Activated T-cell treated with anti-CD3 and anti-CD28 coated beads for 24 hours (primary cell): ENCODE measurements around the gene GLT8D1.
"Not testable (repeated sequence)": the region's sequence is repeated elsewhere in the genome, so short reads cannot be mapped to it uniquely, and the experiment has no call there.

Experiments used
- DNase-seq: peaks from one replicate; pipeline ENCODE4 v3.0.0-alpha.2; 2020; ENCODE audit warnings: low read depth

The GLT8D1 gene, protein sequence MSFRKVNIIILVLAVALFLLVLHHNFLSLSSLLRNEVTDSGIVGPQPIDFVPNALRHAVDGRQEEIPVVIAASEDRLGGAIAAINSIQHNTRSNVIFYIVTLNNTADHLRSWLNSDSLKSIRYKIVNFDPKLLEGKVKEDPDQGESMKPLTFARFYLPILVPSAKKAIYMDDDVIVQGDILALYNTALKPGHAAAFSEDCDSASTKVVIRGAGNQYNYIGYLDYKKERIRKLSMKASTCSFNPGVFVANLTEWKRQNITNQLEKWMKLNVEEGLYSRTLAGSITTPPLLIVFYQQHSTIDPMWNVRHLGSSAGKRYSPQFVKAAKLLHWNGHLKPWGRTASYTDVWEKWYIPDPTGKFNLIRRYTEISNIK

DNA sequence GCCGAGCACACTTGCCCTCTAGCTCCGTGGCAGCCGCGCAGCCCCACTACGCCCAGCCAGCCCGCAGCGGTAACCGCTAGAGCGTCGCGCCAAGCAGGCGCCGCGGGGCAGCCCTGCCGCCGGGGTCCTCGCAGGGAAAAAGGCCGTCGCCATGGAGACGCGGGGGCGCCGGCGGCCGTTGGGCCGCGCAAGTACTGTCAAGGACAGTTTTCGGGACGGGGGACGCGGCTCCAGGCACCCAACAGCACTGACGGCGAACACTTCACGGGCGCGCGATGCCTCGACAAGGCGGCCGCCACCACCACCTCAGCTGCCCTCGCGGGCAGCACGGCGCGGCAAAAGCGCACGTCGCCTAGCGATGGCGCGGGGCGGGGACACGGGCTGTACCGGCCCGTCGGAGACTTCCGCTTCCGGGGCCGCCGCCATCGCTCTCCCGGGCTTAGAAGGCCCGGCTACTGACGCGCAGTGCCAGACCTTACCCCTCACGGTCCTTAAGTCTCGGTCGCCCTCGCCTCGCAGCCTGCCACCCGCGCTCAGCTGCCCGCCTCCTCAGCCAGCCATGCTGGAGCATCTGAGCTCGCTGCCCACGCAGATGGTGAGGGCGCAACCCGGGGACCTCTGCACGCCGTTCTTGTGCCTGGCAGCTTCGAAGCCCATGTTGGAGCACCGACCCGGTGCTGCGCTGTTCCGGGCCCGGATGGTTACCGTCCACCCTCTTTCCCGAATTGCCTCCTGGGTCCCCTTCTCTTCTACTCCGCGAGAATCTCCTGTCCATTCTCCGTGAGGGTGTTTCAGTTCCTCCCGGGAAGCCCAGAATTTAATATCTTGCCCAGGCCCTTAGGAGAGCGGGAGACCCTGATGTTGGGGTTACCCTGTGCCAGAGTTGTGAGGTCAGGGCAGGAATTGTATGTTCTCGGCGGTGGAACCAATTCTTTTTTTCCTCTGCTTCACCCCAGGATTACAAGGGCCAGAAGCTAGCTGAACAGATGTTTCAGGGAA lies at the start of gene GLT8D1, which contains the start of gene SPCS1:
TSS of gene GLT8D1 (minus strand) at position 104 of the 999 bp plus-strand sequence. CDS start 5,331 bp downstream, outside the sequence.
TSS of gene SPCS1 (plus strand) at position 419 of the 999 bp plus-strand sequence. CDS start at position 560, 141 bp downstream.
- peak; percentile 80 for DNase-seq

DNA sequence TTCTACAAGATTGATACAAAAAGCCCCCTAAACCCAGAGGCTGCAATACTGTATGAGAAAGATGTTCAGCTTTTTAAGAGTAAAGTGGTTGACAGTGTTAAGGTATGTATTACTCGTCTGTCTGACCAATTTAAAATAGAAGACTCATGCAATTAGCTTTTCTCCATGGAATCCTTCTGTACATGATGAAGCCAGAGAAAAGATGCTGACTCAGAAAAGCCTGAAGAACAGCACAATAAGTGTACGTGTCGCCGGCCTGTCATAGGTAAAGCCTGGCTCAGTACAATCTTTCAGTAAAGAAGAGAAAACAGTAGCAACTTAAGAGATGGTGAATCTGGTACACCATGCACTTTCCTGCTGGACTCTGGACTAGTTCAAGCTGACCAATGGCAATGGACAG lies 48.8 kb upstream of the GLT8D1 start:
- no peak for DNase-seq

DNA sequence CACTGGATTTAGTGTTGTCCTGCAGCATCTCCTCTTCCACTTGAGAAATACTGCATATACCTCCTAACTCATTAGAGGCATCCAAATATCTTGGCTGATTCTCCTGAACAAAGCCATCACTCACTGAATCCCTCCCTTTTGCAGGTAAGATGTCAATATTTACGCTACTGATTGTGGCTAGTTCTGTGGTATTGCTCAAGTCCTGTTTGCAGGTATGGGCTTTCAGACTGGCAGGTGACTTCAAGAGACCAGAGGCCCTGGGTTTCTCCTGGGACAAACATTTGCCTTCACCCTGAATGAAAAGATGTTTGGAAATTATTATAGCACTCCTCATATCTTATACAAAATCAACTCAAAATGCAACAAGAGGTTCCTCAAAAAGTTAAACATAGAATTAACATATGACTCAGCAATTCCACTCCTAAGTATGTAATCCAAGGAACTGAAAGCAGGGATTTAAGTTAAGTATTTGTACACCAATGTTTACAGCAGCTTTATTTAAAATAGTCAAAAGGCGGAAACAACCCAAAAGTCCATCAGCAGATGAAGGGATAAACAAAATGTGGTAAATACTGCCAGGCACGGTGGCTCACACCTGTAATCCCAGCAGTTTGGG lies 46.6 kb upstream of the GLT8D1 start:
- DNase-seq: no peak

DNA sequence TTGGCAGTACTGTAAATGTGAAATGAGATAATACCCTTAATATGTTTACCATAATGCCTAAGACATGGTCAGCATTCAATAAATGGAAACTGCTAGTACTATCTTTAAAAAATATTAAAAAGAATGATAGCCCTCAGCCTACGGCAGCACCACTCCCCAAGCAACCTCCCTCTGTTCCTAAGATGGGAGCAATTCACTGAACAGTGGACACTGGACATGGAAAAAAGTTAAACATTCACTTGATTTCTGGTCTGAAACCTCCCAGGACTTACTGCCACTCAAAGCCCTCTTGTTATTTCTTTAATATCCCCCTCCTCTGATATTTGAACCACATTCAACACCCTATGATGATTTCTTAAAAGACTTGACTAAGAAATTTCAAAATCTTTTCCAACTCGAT lies 38.1 kb upstream of the GLT8D1 start:
- no peak for DNase-seq

DNA sequence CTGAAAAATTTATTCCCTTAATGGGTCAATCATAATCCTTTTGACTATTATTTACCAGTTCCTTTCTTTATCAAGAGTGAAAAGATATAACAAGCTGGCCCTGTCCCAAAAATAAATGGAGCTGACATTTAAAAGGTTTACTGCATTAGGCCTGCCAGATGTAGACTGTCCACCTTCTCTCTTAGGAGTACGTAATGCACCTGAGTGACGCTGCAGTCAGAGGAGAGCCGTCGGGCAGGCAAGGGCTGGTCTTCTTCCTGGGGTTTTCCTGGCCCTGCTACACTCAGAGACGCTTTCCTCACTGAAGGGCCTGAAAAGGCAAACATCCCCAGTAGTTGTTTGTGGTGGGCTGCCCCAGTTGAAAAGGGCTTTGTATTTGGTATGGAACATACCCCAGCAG lies 37.6 kb upstream of the GLT8D1 start:
- DNase-seq: no peak

DNA sequence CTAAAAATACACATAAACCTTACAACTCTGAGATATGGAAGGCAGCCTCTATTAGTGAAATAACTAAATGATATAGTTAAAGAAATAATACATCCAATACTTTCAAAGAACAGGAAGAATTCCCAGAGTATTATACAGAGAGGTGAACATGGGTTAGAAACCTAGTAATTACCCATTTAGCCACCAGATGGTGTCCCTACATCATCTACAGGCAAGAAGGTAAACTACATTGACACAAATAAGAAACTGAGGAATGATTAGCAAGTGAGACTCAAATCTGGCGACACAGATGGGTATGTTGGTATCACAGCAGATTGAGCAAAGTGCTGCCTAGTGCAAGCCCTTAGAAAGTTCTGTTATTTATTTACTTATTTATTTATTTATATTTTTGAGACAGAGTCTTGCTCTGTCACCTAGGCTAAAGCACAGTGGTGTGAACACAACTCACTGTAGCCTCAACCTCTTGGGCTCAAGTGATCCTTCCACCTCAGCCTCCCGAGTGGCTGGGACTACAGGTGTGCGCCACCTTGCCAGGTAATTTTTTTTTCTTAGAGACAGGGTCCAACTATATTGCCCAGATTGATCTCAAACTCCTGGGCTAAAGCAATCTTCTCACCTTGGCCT lies 36.9 kb upstream of the GLT8D1 start:
- DNase-seq: no peak

DNA sequence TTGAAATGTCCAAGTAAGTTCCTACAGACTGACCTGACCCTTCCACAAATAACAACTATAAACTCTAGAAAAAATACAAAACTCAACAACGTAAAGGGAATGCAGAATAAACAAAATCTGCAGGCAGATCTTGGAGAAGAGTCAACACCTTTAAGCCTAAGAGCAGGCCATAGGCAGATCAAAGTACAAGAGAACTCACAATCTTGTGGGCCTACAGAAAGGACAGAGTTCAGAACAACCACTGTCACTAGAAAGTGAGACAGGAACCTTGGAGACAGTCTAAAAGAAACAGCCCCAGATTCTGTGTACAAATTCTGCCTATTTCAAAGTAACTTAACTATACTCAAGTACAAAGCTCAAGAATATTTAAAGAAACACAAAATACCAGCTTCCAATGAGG lies 34.1 kb upstream of the GLT8D1 start:
- DNase-seq: no peak

DNA sequence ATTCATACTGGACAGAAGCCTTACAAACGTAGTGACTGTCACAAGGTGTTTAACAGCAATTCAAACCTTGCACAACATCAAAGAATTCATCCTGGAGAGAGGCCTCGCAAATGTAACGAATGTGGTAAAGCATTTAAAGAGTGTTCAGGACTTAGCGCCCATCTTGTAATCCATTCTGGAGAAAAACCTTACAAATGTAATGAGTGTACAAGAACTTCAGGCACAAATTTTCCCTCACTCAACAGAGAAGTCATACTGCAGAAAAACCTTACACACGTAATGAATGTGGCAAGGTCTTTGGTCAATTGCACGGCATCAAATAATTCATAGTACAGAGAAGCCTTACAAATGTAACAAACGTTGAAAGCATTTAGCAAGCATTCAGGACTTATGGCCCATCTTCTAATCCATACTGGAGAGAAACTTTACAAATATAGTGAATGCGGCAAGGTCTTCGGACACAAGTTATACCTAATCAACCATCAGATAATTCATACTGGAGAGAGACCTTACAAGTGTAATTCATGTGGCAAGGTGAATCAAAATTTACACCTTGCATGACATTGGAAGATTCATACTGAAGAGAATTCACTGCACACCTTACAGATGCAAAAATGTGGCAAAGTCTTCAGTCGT lies 27.8 kb upstream of the GLT8D1 start:
- no peak for DNase-seq

DNA sequence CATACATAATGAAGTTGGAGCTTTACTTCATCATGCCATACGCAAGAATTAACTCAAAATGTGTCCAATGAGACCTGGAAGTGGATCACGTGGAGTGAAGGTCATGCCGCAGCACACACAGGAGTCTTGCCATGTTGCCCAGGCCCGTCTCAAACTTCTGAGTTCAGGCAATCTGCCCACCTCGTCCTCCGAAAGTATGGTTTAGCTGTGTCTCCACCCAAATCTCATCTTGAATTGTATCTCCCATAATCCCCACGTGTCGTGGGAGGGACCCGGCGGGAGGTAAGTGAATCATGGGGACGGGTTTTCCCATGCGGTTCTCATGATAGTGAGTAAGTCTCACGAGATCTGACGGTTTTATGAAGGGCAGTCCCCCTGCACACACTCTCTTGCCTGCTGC lies 26.0 kb upstream of the GLT8D1 start:
- no peak for DNase-seq

DNA sequence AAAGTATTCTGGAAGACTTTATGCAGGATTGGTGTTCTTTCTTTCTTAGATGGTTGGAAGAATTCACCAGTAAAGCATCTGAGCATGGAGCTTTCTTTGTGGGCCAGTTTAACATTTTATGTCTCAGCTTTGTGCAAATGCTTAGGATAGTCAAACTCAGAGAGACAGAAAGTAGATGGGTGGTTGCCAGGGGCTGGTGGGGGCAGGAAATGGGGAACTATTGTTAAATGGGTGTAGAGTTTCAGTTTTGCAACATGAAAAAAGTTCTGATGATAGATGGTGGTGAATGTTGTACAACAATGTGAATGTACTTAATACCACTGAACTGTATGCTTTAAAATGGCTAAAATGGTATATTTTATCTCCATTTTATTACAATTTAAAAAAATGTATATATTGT lies 25.1 kb upstream of the GLT8D1 start:
- no peak for DNase-seq

DNA sequence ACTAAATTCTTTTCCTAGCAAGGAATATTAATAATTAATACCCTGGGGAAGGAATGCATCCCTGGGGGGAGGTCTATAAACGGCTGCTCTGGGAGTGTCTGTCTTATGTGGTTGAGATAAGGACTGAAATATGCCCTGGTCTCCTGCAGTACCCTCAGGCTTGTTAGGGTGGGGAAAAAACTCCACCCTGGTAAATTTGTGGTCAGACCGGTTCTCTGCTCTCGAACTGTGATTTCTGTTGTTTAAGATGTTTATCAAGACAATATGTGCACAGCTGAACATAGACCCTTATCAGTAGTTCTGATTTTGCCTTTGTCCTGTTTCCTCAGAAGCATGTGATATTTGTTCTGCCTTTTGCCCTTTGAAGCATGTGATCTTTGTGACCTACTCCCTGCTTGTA lies 23.2 kb upstream of the GLT8D1 start:
- not testable (repeated sequence) for DNase-seq

DNA sequence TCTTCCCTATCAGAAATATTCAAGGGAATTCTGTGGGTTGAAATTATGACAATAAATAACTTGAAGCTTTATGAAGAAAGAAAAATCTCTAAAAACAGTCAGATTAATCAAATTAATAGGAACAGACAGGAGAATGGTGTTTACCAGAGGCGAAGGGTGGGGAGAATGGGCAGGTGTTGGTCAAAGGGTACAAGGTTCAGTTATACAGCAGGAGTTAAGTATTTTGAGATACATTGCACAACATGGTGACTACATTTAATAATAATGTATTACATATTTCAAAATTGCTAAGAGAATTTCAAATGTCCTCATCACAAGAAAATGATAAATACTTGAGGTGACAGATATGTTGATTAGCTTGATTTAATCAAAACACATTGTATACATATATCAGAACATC lies 18.9 kb upstream of the GLT8D1 start:
- DNase-seq: no peak

DNA sequence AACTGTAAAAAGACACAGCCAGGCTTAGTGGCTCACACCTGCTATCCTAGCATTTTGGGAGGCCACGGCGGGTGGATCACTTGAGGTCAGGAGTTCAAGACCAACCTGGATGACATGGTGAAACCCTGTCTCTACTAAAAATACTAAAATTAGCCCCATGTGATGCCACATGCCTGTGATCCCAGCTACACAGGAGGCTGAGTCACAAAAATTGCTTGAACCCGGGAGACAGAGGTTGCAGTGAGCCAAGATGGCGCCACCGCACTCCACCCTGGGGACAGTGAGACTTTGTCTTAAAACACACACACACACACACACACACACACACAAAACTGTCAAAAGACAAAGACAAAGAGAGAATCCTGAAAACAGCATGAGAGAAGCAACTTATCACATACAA lies 18.3 kb upstream of the GLT8D1 start:
- DNase-seq: no peak

DNA sequence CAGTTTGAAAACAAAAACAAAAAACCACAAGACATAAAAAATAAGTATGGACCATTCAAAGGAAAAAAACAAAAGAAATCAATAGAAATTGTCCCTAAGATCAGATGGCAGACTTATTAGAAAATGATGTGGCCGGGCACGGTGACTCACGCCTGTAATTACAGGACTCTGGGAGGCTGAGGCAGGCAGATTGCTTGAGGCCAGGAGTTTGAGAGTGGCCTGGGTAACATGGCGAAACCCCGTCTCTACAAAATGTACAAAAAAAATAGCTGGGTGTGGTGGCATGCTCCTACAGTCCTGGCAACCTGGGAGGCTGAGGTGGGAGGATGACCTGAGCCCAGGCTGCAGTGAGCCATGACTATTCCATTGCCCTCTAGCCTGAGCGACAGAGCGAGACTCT lies 16.9 kb upstream of the GLT8D1 start:
- DNase-seq: no peak

DNA sequence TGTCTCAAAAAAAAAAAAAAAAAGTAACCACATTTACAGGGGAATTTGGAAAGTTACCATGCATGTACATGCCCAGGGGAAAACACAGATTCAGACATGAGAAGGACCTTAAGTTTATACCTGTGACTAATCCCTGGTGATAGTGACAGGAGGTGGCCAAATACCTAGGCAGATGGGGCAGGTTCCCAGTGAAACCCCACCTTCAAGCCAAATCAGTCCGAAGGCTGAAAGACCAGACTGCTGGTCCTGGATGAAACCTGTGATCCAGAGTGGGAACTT lies 16.1 kb upstream of the GLT8D1 start:
- DNase-seq: no peak

DNA sequence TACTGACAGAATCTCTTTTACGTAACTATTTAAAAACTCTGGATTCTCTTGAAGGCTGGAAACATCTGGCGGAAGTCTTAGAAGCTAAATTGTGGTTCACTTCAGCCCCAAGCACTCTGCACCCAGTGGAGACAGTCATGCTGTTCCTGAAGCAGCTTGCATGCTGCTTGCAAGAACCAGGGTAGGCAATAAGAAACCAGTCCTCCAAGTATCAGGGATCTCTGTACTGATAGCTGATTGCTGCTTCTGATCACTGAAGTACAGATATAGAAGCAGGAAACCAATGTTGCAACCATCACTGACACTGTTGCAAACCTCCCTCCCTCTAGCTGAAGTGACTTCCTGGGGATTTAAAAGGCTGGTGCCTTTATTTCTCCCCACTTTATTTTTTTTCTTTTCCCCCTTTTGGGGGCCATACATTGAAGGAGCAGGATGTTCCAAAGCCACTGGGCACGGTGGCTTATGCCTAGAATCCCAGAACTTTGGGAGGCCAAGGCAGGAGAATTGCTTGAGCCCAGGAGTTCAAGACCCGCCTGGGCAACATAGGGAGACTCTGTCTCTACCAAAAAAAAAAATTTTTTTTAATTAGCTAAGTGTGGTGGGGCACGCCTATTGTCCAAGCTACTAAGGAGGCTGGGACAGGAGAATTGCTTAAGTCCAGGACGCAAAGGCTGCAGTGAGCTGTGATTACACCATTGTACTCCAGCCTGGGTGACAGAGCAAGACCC lies 15.6 kb upstream of the GLT8D1 start:
- no peak for DNase-seq

DNA sequence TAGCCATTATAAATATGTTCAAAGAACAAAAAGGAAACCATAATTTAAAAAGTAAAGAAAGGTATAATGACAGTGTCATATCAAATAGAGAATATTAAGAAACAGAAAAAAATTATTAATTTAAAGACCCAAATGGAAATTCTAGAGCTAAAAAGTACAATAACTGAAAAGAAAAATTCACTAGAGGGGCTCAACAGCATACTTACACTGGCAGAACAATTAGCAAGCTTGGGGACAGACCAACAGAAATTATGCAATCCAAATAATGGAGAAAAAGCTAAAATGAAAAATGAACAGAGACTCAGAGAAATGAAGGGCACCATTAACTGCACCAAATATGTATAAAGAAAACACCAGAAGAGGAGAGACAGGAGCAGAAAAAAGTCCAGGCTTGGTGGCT lies 14.0 kb upstream of the GLT8D1 start:
- no peak for DNase-seq

DNA sequence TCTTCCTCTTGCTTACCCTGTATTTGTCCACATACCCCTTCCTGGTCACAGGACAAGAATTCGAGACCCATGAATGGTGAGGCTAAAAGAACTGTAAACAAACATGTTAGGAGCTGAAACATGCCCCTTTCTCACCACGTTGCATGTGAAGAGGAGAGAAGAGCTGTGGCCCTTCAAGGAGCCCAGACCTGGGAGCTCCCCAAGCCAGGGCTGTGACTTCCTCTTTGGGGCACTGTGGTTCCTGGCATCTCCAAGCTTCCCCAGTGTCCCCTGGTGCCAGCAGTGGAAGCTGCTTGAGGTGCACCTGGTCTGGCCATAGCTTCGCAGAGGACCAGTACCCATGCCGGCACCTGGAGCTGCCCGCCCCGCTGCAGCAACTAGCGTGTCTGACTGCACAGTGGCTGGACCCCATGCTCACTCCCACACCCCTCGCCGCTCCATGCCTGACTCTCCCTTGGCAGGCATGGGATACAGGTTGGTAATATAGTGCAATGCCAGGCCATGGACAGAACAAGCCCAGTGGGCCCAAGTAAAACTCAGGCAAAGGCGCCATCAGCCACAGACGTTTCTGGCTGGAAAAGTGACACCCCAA lies 10.2 kb upstream of the GLT8D1 start:
- no peak for DNase-seq

DNA sequence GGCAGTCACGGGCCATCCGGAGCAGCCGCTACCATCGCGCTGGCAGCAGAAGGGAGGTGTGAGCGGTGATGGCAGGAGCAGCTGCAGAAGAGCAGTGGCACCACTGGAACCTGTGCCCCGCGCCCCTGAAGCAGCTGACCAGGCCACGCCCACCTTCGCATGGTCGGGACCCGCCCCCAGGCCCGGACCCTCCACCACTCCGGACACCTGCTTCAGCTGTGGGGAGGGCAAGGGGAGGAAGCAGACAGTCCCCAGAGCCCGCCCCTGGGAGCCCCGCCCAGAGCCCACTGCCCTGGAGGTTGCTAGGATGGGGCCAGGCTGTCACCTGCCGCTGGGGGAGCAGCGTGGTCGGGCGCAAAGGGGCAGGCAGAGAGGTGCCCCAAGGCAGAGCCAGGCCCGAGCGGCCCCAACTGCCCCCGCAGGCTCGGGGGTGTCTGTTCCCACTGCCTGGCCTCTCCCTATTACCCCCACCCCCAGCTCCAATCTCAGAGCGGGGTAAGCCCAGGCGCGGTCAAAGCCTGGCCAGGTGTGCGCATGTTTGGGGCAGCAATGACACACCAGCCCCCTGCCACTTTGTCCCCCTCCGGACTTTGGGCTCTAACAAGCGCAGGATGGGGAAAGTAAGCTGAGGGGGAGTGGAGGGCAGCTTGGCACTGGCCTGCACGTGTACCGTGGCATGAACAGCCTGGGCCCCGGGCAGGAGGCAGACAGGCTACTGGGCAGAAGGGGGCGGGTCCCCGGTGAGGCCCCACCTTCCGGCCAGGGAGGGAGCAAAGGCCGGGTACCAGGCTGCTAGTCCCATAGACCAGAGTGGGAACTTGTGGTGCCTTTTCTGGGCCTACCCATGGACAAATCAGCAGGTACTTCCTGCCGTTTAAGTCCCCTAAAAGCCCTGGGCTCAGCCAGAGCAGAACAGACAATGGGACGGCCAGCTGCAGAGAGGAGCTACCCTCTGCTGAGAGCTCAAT lies 9.0 kb upstream of the GLT8D1 start:
- no peak for DNase-seq
